A549 (cell line): Measurements from ENCODE around the gene DOK5. TPM values are rescaled to one million over a fixed set of nuclear protein-coding genes. Genes with fewer than 3 reads are reported as not detected.

Experiments
- ATAC-seq, 2 experiments: fragments of 200-7000 bp in 1 of 2; fragments of >200 bp in 1 of 2; cut with Nextera tagmentation in 1 of 2; cut with Tn5 transposase in 1 of 2; 3 replicates each; pipeline versions ENCODE4 v1.8.0 to v1.9.1; 2018 to 2020; ENCODE audit warnings: mild to moderate bottlenecking in 1 of 2, moderate library complexity in 1 of 2
- CTCF ChIA-PET: fragments of 300-600 bp; sonication (Branson Sonifier 250); formaldehyde crosslinking; extraction: SDS; loops from one replicate; lab custom pipeline; 2021; ENCODE audit warnings: antibody characterized with exemption, inconsistent platforms; lab: Yijun Ruan, JAX
- POLR2A ChIA-PET: fragments of 350-600 bp; formaldehyde crosslinking; extraction: SDS; loops from one replicate; lab custom pipeline; 2021; ENCODE audit warnings: antibody characterized with exemption, inconsistent platforms; lab: Yijun Ruan, JAX
- DNase-seq, 2 experiments: peaks; one replicate each; pipeline versions ENCODE4 v3.0.0 to v3.0.0-alpha.2; 2011 to 2016; ENCODE audit warnings: low read depth in 1 of 2, low spot score in 1 of 2
- FAIRE-seq: peaks from 2 replicates; lab custom pipeline; 2011; peaks lifted over from hg19 to GRCh38; lab: Jason Lieb, UNC
- H3K27ac ChIP-seq, 2 experiments: fragments of >200 bp; sonication (Bioruptor Twin); formaldehyde crosslinking; 3 replicates each; pipeline ENCODE4 v1.5.1; 2016 to 2017
- H3K4me1 ChIP-seq: fragments of >200 bp; sonication (Bioruptor Twin); formaldehyde crosslinking; 3 replicates; pipeline ENCODE4 v1.6.1; 2016
- H3K4me2 ChIP-seq: fragments of >200 bp; sonication (Bioruptor Twin); formaldehyde crosslinking; 3 replicates; pipeline ENCODE4 v1.6.1; 2016
- H3K4me3 ChIP-seq: fragments of >200 bp; sonication (Bioruptor Twin); formaldehyde crosslinking; 3 replicates; pipeline ENCODE4 v1.5.1; 2016
- H3K9me3 ChIP-seq: fragments of >200 bp; sonication (Bioruptor Twin); formaldehyde crosslinking; 3 replicates; pipeline ENCODE4 v1.6.1; 2016
- BHLHE40 ChIP-seq: IDR thresholded peaks from 2 replicates; pipeline ENCODE4 v1.6.1; 2012; ENCODE audit warnings: low read depth, low read length, inconsistent platforms
- CEBPB ChIP-seq, 2 experiments: fragments of >200 bp in 1 of 2; sonication (Bioruptor Twin) in 1 of 2; formaldehyde crosslinking in 1 of 2; IDR thresholded peaks; 2 replicates each; pipeline ENCODE4 v1.6.1; 2012 to 2016
- CHD4 ChIP-seq: fragments of 200-600 bp; sonication (generic); IDR thresholded peaks from 2 replicates; pipeline ENCODE4 v1.6.1; 2016; ENCODE audit warnings: antibody characterized with exemption, mild to moderate bottlenecking, borderline replicate concordance
- EP300 ChIP-seq, 2 experiments: fragments of >200 bp; sonication (Bioruptor Twin); formaldehyde crosslinking; IDR thresholded peaks; 2 replicates in 1 of 2; 3 replicates in 1 of 2; pipeline ENCODE4 v1.6.1; 2016 to 2017
- FOSB ChIP-seq: fragments of 250-450 bp; sonication (Bioruptor Pico); IDR thresholded peaks from 2 replicates; pipeline ENCODE4 v1.5.0; 2020; ENCODE audit warnings: mild to moderate bottlenecking, moderate library complexity
- FOXS1 ChIP-seq: fragments of 250-450 bp; sonication (Bioruptor Pico); IDR thresholded peaks from 2 replicates; pipeline ENCODE4 v1.5.0; 2020; ENCODE audit warnings: mild to moderate bottlenecking, moderate library complexity
- GATA3 ChIP-seq: IDR thresholded peaks from 2 replicates; pipeline ENCODE4 v1.6.1; 2012; ENCODE audit warnings: borderline replicate concordance
- HDAC2 ChIP-seq: fragments of 200-600 bp; sonication (generic); IDR thresholded peaks from 2 replicates; pipeline ENCODE4 v1.6.1; 2016
- HOXA7 ChIP-seq: fragments of 250-450 bp; sonication (Bioruptor Pico); IDR thresholded peaks from 2 replicates; pipeline ENCODE4 v1.5.0; 2020; ENCODE audit warnings: mild to moderate bottlenecking, moderate library complexity
- HOXB13 ChIP-seq: fragments of 250-450 bp; sonication (Bioruptor Pico); IDR thresholded peaks from 2 replicates; pipeline ENCODE4 v1.5.0; 2020; ENCODE audit warnings: low read depth, mild to moderate bottlenecking, moderate library complexity
- KDM1A ChIP-seq: fragments of 200-600 bp; sonication (generic); IDR thresholded peaks from 2 replicates; pipeline ENCODE4 v1.6.1; 2016; ENCODE audit warnings: low read depth, mild to moderate bottlenecking
- KDM5A ChIP-seq: fragments of 200-600 bp; sonication (generic); IDR thresholded peaks from 2 replicates; pipeline ENCODE4 v1.6.1; 2016; ENCODE audit warnings: antibody characterized with exemption, mild to moderate bottlenecking
- MAFK ChIP-seq: fragments of 450-650 bp; IDR thresholded peaks from 2 replicates; pipeline ENCODE4 v1.6.1; 2014; ENCODE audit not compliant: partially characterized antibody
- MYC ChIP-seq: IDR thresholded peaks from 2 replicates; pipeline ENCODE4 v1.6.1; 2012; ENCODE audit warnings: mild to moderate bottlenecking, inconsistent platforms, low read length, improper control_type of control experiment, borderline replicate concordance
- NFE2L2 ChIP-seq: fragments of 150-350 bp; conservative IDR thresholded peaks from 2 replicates; pipeline ENCODE4 v1.6.1; 2014; ENCODE audit warnings: low read length
- NR3C1 ChIP-seq: fragments of >200 bp; sonication (Bioruptor Twin); formaldehyde crosslinking; IDR thresholded peaks from 3 replicates; pipeline ENCODE4 v1.6.1; 2017
- PHF8 ChIP-seq: fragments of 200-600 bp; sonication (generic); IDR thresholded peaks from 2 replicates; pipeline ENCODE4 v1.6.1; 2016; ENCODE audit warnings: low read depth, mild to moderate bottlenecking, antibody characterized with exemption, moderate library complexity, borderline replicate concordance
- POLR2A ChIP-seq: IDR thresholded peaks from 2 replicates; pipeline ENCODE4 v1.6.1; 2012; ENCODE audit warnings: mild to moderate bottlenecking, low read length
- REST ChIP-seq: fragments of 200-600 bp; sonication (generic); IDR thresholded peaks from 2 replicates; pipeline ENCODE4 v1.6.1; 2016; ENCODE audit warnings: antibody characterized with exemption, mild to moderate bottlenecking, moderate library complexity
- RFX5 ChIP-seq: fragments of 450-650 bp; IDR thresholded peaks from 2 replicates; pipeline ENCODE4 v1.7.1; 2014; ENCODE audit warnings: antibody characterized with exemption, mild to moderate bottlenecking, moderate library complexity
- RNF2 ChIP-seq: fragments of 200-600 bp; sonication (generic); IDR thresholded peaks from 2 replicates; pipeline ENCODE4 v1.6.1; 2016; ENCODE audit warnings: low read depth, mild to moderate bottlenecking, antibody characterized with exemption, moderate library complexity, borderline replicate concordance
- SREBF2 ChIP-seq: fragments of 450-650 bp; IDR thresholded peaks from 2 replicates; pipeline ENCODE4 v1.6.1; 2014; ENCODE audit warnings: mild to moderate bottlenecking, moderate library complexity
- TFCP2L1 ChIP-seq: fragments of 250-450 bp; sonication (Bioruptor Pico); IDR thresholded peaks from 2 replicates; pipeline ENCODE4 v1.5.0; 2021; ENCODE audit warnings: mild to moderate bottlenecking
- ZC3H11A ChIP-seq: fragments of 450-650 bp; IDR thresholded peaks from 2 replicates; pipeline ENCODE4 v1.6.1; 2014; ENCODE audit warnings: antibody characterized with exemption, mild to moderate bottlenecking
- WGBS: methylation state at CpG from one replicate; pipeline ENCODE4 v1.1.6; 2017; ENCODE audit errors: missing lambda C conversion rate; 5-methylcytosine and 5-hydroxymethylcytosine counted together
- polyA plus RNA-seq, 4 experiments: library from polyadenylated mRNA; depleted of rRNA in 3 of 4; stranded (reverse); fragments of >200 nt; fragmentation: RNase III in 1 of 4; extraction: RNeasy Plus Mini Kit Qiagen cat#74134 plus additional on column Dnase treatment in 1 of 4; gene quantifications; 2 replicates in 3 of 4; 3 replicates in 1 of 4; pipeline ENCODE4 v1.2.3, GENCODE V29; 2011 to 2017
- TF ChIP-seq, protein P1 (sequence below): fragments of 250-450 bp; sonication (Bioruptor Pico); IDR thresholded peaks from 2 replicates; pipeline ENCODE4 v1.5.0; 2020; ENCODE audit warnings: low read depth, mild to moderate bottlenecking, moderate library complexity
- TF ChIP-seq, protein P2 (sequence below): IDR thresholded peaks from 2 replicates; pipeline ENCODE4 v1.6.1; 2012; ENCODE audit warnings: low read depth, borderline replicate concordance
- TF ChIP-seq, protein P3 (sequence below): IDR thresholded peaks from 2 replicates; pipeline ENCODE4 v1.6.1; 2012
- TF ChIP-seq, protein P4 (sequence below): fragments of >200 bp; sonication (Bioruptor Twin); formaldehyde crosslinking; IDR thresholded peaks from 3 replicates; pipeline ENCODE4 v1.5.1; 2016

Gene DOK5
- polyA plus RNA-seq, 2 of the 4 experiments (the other 2 are of a cell fraction): not detected

DNA sequence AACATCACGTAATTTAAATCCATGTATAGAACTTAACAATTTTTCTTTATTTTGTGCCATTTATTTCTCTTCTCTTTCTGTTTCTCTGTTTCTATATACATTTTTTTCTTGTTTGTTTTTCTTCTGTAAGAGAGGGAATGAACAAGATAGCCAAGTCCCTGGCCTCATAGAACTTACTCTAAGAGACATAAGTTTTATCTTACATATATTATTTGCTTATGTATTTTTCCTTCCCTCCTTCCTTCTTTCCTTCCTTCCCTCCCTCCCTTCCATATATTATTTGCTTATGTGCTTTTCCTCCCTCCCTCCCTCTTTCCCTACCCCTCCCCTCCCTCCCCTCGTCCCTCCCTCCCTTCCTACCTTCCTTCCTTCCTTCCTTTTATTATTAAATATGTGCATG, 13.0 kb downstream of the DOK5 start:
- Histone ChIP-seq H3K4me1 (no peaks in the 10 kb centered on the region), H3K27ac (no peak overlapping the region), H3K9me3 (no peaks in the 10 kb centered on the region), H3K4me2 (no peak overlapping the region)
- ATAC-seq (no peak), FAIRE-seq (no peak)
- TF ChIP-seq, protein P1, sequence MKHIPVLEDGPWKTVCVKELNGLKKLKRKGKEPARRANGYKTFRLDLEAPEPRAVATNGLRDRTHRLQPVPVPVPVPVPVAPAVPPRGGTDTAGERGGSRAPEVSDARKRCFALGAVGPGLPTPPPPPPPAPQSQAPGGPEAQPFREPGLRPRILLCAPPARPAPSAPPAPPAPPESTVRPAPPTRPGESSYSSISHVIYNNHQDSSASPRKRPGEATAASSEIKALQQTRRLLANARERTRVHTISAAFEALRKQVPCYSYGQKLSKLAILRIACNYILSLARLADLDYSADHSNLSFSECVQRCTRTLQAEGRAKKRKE (CRISPR knock-in tag): no peak
- TF ChIP-seq FOSB (CRISPR knock-in tag) (no peak), NFE2L2 (no peak), FOXS1 (no peak), RFX5 (no peak), MYC (no peak)
- TF ChIP-seq, all 56 proteins: peak for 0
- 38% methylated on average over 1 of the region's 2 CpGs for WGBS
- ChIA-PET POLR2A (no interaction called here), CTCF (no interaction called here)
- no peak for DNase-seq
- no peak overlapping the region for H3K4me3 ChIP-seq

GRCh38 chr20:54491506-54491905, 16.1 kb downstream of the DOK5 start:
- no peaks in the 10 kb centered on the region for H3K4me1 ChIP-seq
- TF ChIP-seq, protein P2, sequence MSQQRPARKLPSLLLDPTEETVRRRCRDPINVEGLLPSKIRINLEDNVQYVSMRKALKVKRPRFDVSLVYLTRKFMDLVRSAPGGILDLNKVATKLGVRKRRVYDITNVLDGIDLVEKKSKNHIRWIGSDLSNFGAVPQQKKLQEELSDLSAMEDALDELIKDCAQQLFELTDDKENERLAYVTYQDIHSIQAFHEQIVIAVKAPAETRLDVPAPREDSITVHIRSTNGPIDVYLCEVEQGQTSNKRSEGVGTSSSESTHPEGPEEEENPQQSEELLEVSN: no peak
- TF ChIP-seq HOXB13 (CRISPR knock-in tag) (no peak), REST (no peak), BHLHE40 (no peak), HDAC2 (no peak), HOXA7 (CRISPR knock-in tag) (no peak), FOXS1 (no peak), ZC3H11A (no peak), TFCP2L1 (no peak), MAFK (no peak), SREBF2 (no peak), POLR2A (no peak), EP300 (IDR thresholded peaks at IDR 0.05) (no peak), RNF2 (no peak), CHD4 (no peak)
- no peak overlapping the region for H3K4me3 ChIP-seq
- 67% methylated on average over 7 of the region's 7 CpGs for WGBS
- no peak overlapping the region for H3K4me2 ChIP-seq
- no peaks in the 10 kb centered on the region for H3K9me3 ChIP-seq
- ChIA-PET POLR2A (no interaction called here), CTCF (no interaction called here)
- FAIRE-seq (no peak), ATAC-seq (no peak), DNase-seq (no peak)
- no peak overlapping the region for H3K27ac ChIP-seq

- ATAC-seq (no peak), FAIRE-seq (no peak), DNase-seq (no peak)
- Histone ChIP-seq H3K4me2 (no peak overlapping the region), H3K9me3 (no peaks in the 10 kb centered on the region), H3K4me3 (no peak overlapping the region), H3K4me1 (no peaks in the 10 kb centered on the region), H3K27ac (no peak overlapping the region)
- 23% methylated on average over 3 of the region's 3 CpGs for WGBS
- CTCF ChIA-PET: interaction anchor here (0.6 to 0.8 kb wide), 2 partner anchors 18 to 80 kb away, joined by 3 read pairs; no protein-coding TSS in a partner anchor
- POLR2A ChIA-PET: no interaction called here
- TF ChIP-seq NR3C1 (no peak), KDM1A (no peak), TFCP2L1 (no peak), ZC3H11A (no peak), CEBPB (IDR thresholded peaks at IDR 0.05) (no peak), PHF8 (no peak), FOXS1 (no peak), HOXA7 (CRISPR knock-in tag) (no peak), GATA3 (no peak), MAFK (no peak), KDM5A (no peak)
- TF ChIP-seq, protein P3, sequence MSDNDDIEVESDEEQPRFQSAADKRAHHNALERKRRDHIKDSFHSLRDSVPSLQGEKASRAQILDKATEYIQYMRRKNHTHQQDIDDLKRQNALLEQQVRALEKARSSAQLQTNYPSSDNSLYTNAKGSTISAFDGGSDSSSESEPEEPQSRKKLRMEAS: no peak
- TF ChIP-seq, protein P2: no peak
- TF ChIP-seq, protein P4, sequence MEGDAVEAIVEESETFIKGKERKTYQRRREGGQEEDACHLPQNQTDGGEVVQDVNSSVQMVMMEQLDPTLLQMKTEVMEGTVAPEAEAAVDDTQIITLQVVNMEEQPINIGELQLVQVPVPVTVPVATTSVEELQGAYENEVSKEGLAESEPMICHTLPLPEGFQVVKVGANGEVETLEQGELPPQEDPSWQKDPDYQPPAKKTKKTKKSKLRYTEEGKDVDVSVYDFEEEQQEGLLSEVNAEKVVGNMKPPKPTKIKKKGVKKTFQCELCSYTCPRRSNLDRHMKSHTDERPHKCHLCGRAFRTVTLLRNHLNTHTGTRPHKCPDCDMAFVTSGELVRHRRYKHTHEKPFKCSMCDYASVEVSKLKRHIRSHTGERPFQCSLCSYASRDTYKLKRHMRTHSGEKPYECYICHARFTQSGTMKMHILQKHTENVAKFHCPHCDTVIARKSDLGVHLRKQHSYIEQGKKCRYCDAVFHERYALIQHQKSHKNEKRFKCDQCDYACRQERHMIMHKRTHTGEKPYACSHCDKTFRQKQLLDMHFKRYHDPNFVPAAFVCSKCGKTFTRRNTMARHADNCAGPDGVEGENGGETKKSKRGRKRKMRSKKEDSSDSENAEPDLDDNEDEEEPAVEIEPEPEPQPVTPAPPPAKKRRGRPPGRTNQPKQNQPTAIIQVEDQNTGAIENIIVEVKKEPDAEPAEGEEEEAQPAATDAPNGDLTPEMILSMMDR: no peak
Measured at GRCh38 chr20:54494303-54495006, 19.1 kb downstream of the DOK5 start.
